SK-N-MC (cell line): ENCODE results near the gene ZNF750.

Source experiments
- DNase-seq: peaks from one replicate; pipeline ENCODE4 v3.0.0-alpha.2; 2011; ENCODE audit warnings: low read depth, low spot score
- H3K27ac ChIP-seq: fragments of 200-600 bp; sonication (generic); 2 replicates; pipeline ENCODE4 v1.5.1; 2016; ENCODE audit warnings: mixed run types
- H3K36me3 ChIP-seq: fragments of 200-600 bp; sonication (generic); 2 replicates; pipeline ENCODE4 v1.6.1; 2017; ENCODE audit warnings: antibody characterized with exemption, low read length, mixed read lengths; ENCODE audit not compliant: insufficient read depth
- H3K4me3 ChIP-seq: fragments of 200-600 bp; sonication (generic); 2 replicates; pipeline ENCODE4 v1.5.1; 2016
- H3K9ac ChIP-seq: fragments of 200-600 bp; sonication (generic); 2 replicates; pipeline ENCODE4 v1.8.0; 2017; ENCODE audit warnings: mixed run types, mixed read lengths; ENCODE audit not compliant: insufficient read length
- H3K9me3 ChIP-seq: fragments of 200-600 bp; sonication (generic); 2 replicates; pipeline ENCODE4 v1.6.1; 2017; ENCODE audit warnings: low read depth, mild to moderate bottlenecking, antibody characterized with exemption, low read length, moderate library complexity, mixed read lengths
- EZH2 ChIP-seq: fragments of 200-600 bp; sonication (generic); IDR thresholded peaks from one replicate; pipeline ENCODE4 v1.6.1; 2017; ENCODE audit warnings: antibody characterized with exemption
- FOXP2 ChIP-seq: optimal IDR thresholded peaks from 2 replicates; pipeline ENCODE3; 2011; ENCODE audit warnings: mild to moderate bottlenecking, moderate library complexity; ENCODE audit not compliant: insufficient read depth; ENCODE audit errors: extremely low read length, control extremely low read depth
- POLR2AphosphoS5 ChIP-seq: IDR thresholded peaks from 2 replicates; pipeline ENCODE4 v1.6.1; 2012; ENCODE audit warnings: mild to moderate bottlenecking, low read depth, low read length, borderline replicate concordance

Gene ZNF750

GRCh38 chr17:82874011-82874835 lies 34.4 kb upstream of the ZNF750 start:
- no peak for DNase-seq
- Histone ChIP-seq H3K9me3 (no peaks in the 10 kb centered on the region), H3K27ac (no peak overlapping the region), H3K4me3 (no peak overlapping the region), H3K9ac (no peak overlapping the region), H3K36me3 (peaks cover 17% of the 10 kb centered on the region)
- TF ChIP-seq FOXP2 (no peak), POLR2AphosphoS5 (no peak), EZH2 (no peak)

GRCh38 chr17:82873521-82873920 lies 33.7 kb upstream of the ZNF750 start:
- Histone ChIP-seq H3K4me3 (no peak overlapping the region), H3K27ac (no peak overlapping the region), H3K36me3 (peaks cover 17% of the 10 kb centered on the region), H3K9ac (no peak overlapping the region), H3K9me3 (no peaks in the 10 kb centered on the region)
- TF ChIP-seq EZH2: no peak
- TF ChIP-seq FOXP2: no peak
- TF ChIP-seq POLR2AphosphoS5: no peak
- no peak for DNase-seq

GRCh38 chr17:82872591-82873520 lies 33.0 kb upstream of the ZNF750 start:
- no peak for DNase-seq
- TF ChIP-seq FOXP2 (no peak), POLR2AphosphoS5 (no peak), EZH2 (no peak)
- H3K9ac ChIP-seq: no peak overlapping the region
- H3K27ac ChIP-seq: no peak overlapping the region
- H3K4me3 ChIP-seq: no peak overlapping the region
- H3K36me3 ChIP-seq: peaks cover 17% of the 10 kb centered on the region
- H3K9me3 ChIP-seq: no peaks in the 10 kb centered on the region

- Histone ChIP-seq H3K27ac (no peak overlapping the region), H3K9ac (no peak overlapping the region), H3K4me3 (no peak overlapping the region), H3K36me3 (peaks cover 17% of the 10 kb centered on the region), H3K9me3 (no peaks in the 10 kb centered on the region)
- TF ChIP-seq POLR2AphosphoS5 (no peak), FOXP2 (no peak), EZH2 (no peak)
- DNase-seq: no peak
These were observed 32.1 kb upstream of the ZNF750 start for GRCh38 chr17:82871776-82872561.

GRCh38 chr17:82871056-82871775 lies 31.4 kb upstream of the ZNF750 start:
- Histone ChIP-seq H3K4me3 (no peak overlapping the region), H3K9ac (no peak overlapping the region), H3K36me3 (peaks cover 17% of the 10 kb centered on the region), H3K9me3 (no peaks in the 10 kb centered on the region), H3K27ac (no peak overlapping the region)
- TF ChIP-seq FOXP2: no peak
- no peak for TF ChIP-seq POLR2AphosphoS5
- TF ChIP-seq EZH2: no peak
- no peak for DNase-seq

GRCh38 chr17:82870541-82870940 lies 30.7 kb upstream of the ZNF750 start:
- no peaks in the 10 kb centered on the region for H3K9me3 ChIP-seq
- TF ChIP-seq EZH2 (no peak), POLR2AphosphoS5 (no peak), FOXP2 (no peak)
- DNase-seq: no peak
- H3K27ac ChIP-seq: no peak overlapping the region
- no peak overlapping the region for H3K4me3 ChIP-seq
- no peak overlapping the region for H3K9ac ChIP-seq
- peaks cover 14% of the 10 kb centered on the region for H3K36me3 ChIP-seq

- H3K36me3 ChIP-seq: peaks cover 13% of the 10 kb centered on the region
- no peak overlapping the region for H3K9ac ChIP-seq
- no peak overlapping the region for H3K27ac ChIP-seq
These were observed 30.3 kb upstream of the ZNF750 start for GRCh38 chr17:82870091-82870491.

GRCh38 chr17:82869536-82869935 lies 29.7 kb upstream of the ZNF750 start:
- Histone ChIP-seq H3K9ac (no peak overlapping the region), H3K9me3 (no peaks in the 10 kb centered on the region), H3K27ac (no peak overlapping the region), H3K4me3 (no peak overlapping the region), H3K36me3 (peaks cover 13% of the 10 kb centered on the region)
- no peak for DNase-seq
- TF ChIP-seq FOXP2 (no peak), POLR2AphosphoS5 (no peak), EZH2 (no peak)

More at GRCh38 chr17:82870091-82870491, 30.3 kb upstream of the ZNF750 start:
- no peaks in the 10 kb centered on the region for H3K9me3 ChIP-seq
- H3K4me3 ChIP-seq: no peak overlapping the region
- no peak for TF ChIP-seq FOXP2
- no peak for TF ChIP-seq EZH2
- TF ChIP-seq POLR2AphosphoS5: no peak
- no peak for DNase-seq
